Loucy (cell line): ENCODE data around the gene KLK1.

Experiments
- H2AFZ ChIP-seq: fragments of 200-600 bp; sonication (generic); 2 replicates; pipeline ENCODE4 v1.6.0; 2016; ENCODE audit warnings: antibody characterized with exemption, mild to moderate bottlenecking, low read length, moderate library complexity
- H3F3A ChIP-seq: fragments of 200-600 bp; 2 replicates; pipeline ENCODE4 v1.6.0; 2016; ENCODE audit warnings: antibody characterized with exemption, low read depth, mild to moderate bottlenecking
- H3K27me3 ChIP-seq: fragments of 200-600 bp; sonication (generic); 2 replicates; pipeline ENCODE4 v1.6.1; 2014; ENCODE audit warnings: low read length, mild to moderate bottlenecking; ENCODE audit not compliant: insufficient read depth, poor library complexity, severe bottlenecking
- H3K36me3 ChIP-seq: fragments of 200-600 bp; sonication (generic); 2 replicates; pipeline ENCODE4 v1.6.1; 2016; ENCODE audit warnings: low read length; ENCODE audit not compliant: insufficient read depth
- H3K4me1 ChIP-seq: fragments of 200-600 bp; sonication (generic); 2 replicates; pipeline ENCODE4 v1.5.1; 2014; ENCODE audit warnings: low read length, mild to moderate bottlenecking; ENCODE audit not compliant: insufficient read depth, poor library complexity, severe bottlenecking
- H3K4me2 ChIP-seq: fragments of 200-600 bp; sonication (generic); 2 replicates; pipeline ENCODE4 v1.6.0; 2014; ENCODE audit warnings: antibody characterized with exemption, low read length, low read depth, mild to moderate bottlenecking; ENCODE audit not compliant: poor library complexity, severe bottlenecking
- H3K4me3 ChIP-seq: fragments of 200-600 bp; sonication (generic); 2 replicates; pipeline ENCODE4 v1.5.1; 2014; ENCODE audit warnings: low read length, mild to moderate bottlenecking, mixed read lengths; ENCODE audit not compliant: poor library complexity, severe bottlenecking
- H3K79me2 ChIP-seq: fragments of 200-600 bp; sonication (generic); 2 replicates; pipeline ENCODE4 v1.6.1; 2014; ENCODE audit warnings: low read length; ENCODE audit not compliant: insufficient read depth
- H3K9ac ChIP-seq: fragments of 200-600 bp; sonication (generic); 2 replicates; pipeline ENCODE4 v1.6.0; 2014; ENCODE audit warnings: mild to moderate bottlenecking, low read depth, low read length, moderate library complexity; ENCODE audit not compliant: poor library complexity, severe bottlenecking
- H3K9me2 ChIP-seq: fragments of 200-600 bp; sonication (generic); replicated peaks from 2 replicates; pipeline ENCODE4 v1.6.1; 2016; ENCODE audit warnings: low read depth, low read length, mixed read lengths
- H3K9me3 ChIP-seq: fragments of 200-600 bp; sonication (generic); 2 replicates; pipeline ENCODE4 v1.6.1; 2014; ENCODE audit warnings: mild to moderate bottlenecking, antibody characterized with exemption, low read length, low read depth; ENCODE audit not compliant: insufficient read depth
- H4K20me1 ChIP-seq: fragments of 200-600 bp; sonication (generic); 2 replicates; pipeline ENCODE4 v1.6.0; 2014; ENCODE audit warnings: antibody characterized with exemption, low read length, mild to moderate bottlenecking; ENCODE audit not compliant: insufficient read depth, poor library complexity, severe bottlenecking
- CTCF ChIP-seq: fragments of 200-600 bp; sonication (generic); conservative IDR thresholded peaks from 2 replicates; pipeline ENCODE4 v1.5.1; 2014; ENCODE audit warnings: mild to moderate bottlenecking, antibody characterized with exemption, low read length
- EZH2phosphoT487 ChIP-seq: fragments of 200-600 bp; IDR thresholded peaks from 2 replicates; pipeline ENCODE4 v1.6.1; 2018; ENCODE audit warnings: antibody characterized with exemption, mild to moderate bottlenecking, moderate library complexity, borderline replicate concordance

KLK1 gene

DNA sequence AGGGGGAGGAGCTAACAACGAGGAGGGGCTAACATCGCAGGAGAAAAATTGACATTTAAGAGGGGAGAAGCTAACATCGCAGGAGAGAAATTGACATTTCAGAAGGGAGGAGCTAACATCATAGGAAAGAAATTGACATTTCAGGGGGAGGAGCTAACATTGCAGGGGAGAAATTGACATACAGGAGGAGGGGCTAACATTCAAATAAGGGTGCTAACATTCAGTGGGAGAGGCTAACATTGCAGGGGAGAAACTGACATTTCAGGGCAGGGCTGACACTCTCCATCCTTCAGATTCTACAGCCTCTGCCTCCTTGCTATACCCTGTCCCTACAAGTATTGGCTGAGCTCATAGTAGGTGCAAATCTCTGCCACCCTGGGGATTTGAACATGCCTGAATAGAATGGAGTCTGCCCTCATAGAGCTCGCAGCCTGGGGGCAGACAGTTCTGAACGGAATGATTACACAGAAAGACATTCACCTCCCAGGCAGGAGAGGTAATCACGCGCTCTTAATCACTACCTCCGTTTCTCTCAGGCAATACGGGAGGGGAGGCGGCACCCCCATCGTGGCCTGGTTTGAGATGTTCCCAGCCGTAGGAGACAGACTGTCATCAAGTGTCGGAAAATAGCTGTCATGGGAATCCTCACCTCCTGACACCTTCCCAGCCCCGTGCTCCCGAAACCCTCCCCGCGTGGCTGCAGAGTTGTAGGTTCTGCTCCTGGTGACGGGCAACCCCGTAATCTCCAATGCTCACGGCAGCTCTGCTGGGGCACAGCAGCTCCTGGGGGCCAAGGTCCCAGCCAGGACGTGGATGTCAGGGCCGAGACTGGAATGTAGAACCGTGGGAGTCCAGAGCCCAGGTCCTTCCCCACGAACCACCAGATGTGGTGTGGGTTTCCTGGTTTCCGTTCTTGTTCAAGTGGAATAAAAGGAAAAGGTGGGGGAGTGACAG, 43.8 kb downstream of the KLK1 start:
- Histone ChIP-seq H3F3A (no peaks in the 10 kb centered on the region), H3K9me2 (no peaks in the 10 kb centered on the region), H3K27me3 (no peaks in the 10 kb centered on the region), H3K36me3 (no peaks in the 10 kb centered on the region), H3K79me2 (no peaks in the 10 kb centered on the region), H3K4me3 (no peak overlapping the region), H4K20me1 (no peaks in the 10 kb centered on the region), H3K4me1 (no peaks in the 10 kb centered on the region), H3K9ac (no peak overlapping the region), H3K9me3 (no peaks in the 10 kb centered on the region), H3K4me2 (no peak overlapping the region), H2AFZ (no peak overlapping the region)
- TF ChIP-seq CTCF (no peak), EZH2phosphoT487 (no peak)

DNA sequence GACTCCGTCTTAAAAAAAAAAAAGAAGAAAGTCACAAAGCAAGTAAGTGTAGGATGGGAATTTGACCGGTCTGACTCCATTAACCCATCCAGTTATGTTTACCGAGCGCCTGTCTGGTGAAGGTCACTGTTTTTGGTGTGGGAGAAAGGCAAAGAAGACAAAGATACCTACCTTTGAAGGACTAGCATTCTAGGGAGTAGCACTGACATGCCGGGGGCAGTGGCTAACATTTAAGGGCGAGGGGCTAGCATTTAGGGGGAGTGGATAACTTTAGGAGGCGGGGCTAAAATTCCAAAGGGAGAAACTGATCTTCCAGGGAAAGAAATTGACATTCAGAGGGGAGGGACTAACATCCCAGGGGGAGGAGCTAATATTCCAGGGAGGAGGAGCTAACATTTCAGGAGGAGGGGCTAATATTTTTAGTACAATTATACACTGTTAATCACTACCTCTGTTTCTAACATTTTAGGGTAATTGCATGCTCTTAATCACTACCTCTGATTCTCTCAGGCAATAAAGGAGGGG, 44.6 kb downstream of the KLK1 start:
- Histone ChIP-seq H3K79me2 (no peaks in the 10 kb centered on the region), H3K4me3 (no peak overlapping the region), H3F3A (no peaks in the 10 kb centered on the region), H3K9me3 (no peaks in the 10 kb centered on the region), H2AFZ (no peak overlapping the region), H3K4me1 (no peaks in the 10 kb centered on the region), H4K20me1 (no peaks in the 10 kb centered on the region), H3K9ac (no peak overlapping the region), H3K9me2 (no peaks in the 10 kb centered on the region), H3K27me3 (no peaks in the 10 kb centered on the region), H3K36me3 (no peaks in the 10 kb centered on the region), H3K4me2 (no peak overlapping the region)
- no peak for TF ChIP-seq CTCF

- H3K4me1 ChIP-seq = no peaks in the 10 kb centered on the region
- no peak overlapping the region for H3K9ac ChIP-seq
- no peak overlapping the region for H3K4me3 ChIP-seq
- no peaks in the 10 kb centered on the region for H3K9me2 ChIP-seq
- H3K9me3 ChIP-seq = no peaks in the 10 kb centered on the region
- H3F3A ChIP-seq = no peaks in the 10 kb centered on the region
- H4K20me1 ChIP-seq = no peaks in the 10 kb centered on the region
- no peak overlapping the region; the same call in 1 of the 2 replicates for H2AFZ ChIP-seq
- no peaks in the 10 kb centered on the region for H3K79me2 ChIP-seq
- TF ChIP-seq CTCF = no peak
- no peak for TF ChIP-seq EZH2phosphoT487
- H3K4me2 ChIP-seq = peak overlapping the region; percentile 6
- no peaks in the 10 kb centered on the region for H3K27me3 ChIP-seq
- no peaks in the 10 kb centered on the region for H3K36me3 ChIP-seq
Observed at GRCh38 chr19:50777830-50778303, 45.7 kb downstream of the KLK1 start.
